HL-60 (cell line): ENCODE results near the gene ENKUR.

Experiments
- DNase-seq, 2 experiments: peaks; one replicate each; pipeline ENCODE4 v3.0.0-alpha.2; 2010 to 2020; ENCODE audit warnings: low read depth in 1 of 2, low spot score in 1 of 2
- H3K27ac ChIP-seq: fragments of 250-450 bp; sonication (Bioruptor Pico); replicated peaks from 2 replicates; pipeline ENCODE4 v1.5.1; 2020; ENCODE audit warnings: mild to moderate bottlenecking, moderate library complexity
- H3K27me3 ChIP-seq: fragments of 250-450 bp; sonication (Bioruptor Pico); 2 replicates; pipeline ENCODE4 v1.5.1; 2021; ENCODE audit warnings: mild to moderate bottlenecking, moderate library complexity; ENCODE audit not compliant: insufficient read depth, poor library complexity, severe bottlenecking
- H3K4me3 ChIP-seq: replicated peaks from 2 replicates; pipeline ENCODE4 v1.5.1; 2011; ENCODE audit warnings: mild to moderate bottlenecking, control low read depth, low read length; ENCODE audit not compliant: insufficient read depth
- GABPA ChIP-seq: IDR thresholded peaks from 2 replicates; pipeline ENCODE4 v1.6.1; 2012; ENCODE audit warnings: low read depth
- POLR2AphosphoS5 ChIP-seq: IDR thresholded peaks from 2 replicates; pipeline ENCODE4 v1.6.1; 2012; ENCODE audit warnings: low read depth
- REST ChIP-seq: IDR thresholded peaks from 2 replicates; pipeline ENCODE4 v1.6.1; 2012; ENCODE audit warnings: low read depth; ENCODE audit not compliant: insufficient replicate concordance
- SPI1 ChIP-seq: IDR thresholded peaks from 2 replicates; pipeline ENCODE4 v1.6.1; 2012; ENCODE audit warnings: low read depth, mild to moderate bottlenecking, borderline replicate concordance
- TF ChIP-seq, protein P1 (sequence below): IDR thresholded peaks from one replicate; pipeline ENCODE4 v1.5.1; 2011; ENCODE audit warnings: low read length, control low read depth, inconsistent platforms; ENCODE audit not compliant: insufficient read depth

Gene ENKUR

DNA sequence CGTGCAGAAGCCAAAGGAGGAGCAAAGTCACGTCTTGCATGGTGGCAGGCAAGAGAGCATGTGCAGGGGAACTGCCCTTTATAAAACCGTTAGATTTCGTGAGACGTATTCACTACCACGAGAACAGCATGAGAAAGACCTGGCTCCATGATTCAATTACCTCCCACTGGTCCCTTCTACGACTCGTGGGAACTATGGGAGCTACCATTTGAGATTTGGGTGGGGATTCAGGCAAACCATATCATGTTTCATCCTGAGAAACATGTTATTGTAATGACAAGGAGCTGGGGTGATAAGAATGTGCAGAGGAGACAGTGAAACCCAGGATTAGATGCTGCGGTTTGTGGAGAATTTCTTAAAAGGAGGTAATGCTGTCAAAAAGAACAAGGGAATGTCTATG is 34.4 kb upstream of the ENKUR start:
- TF ChIP-seq POLR2AphosphoS5 = no peak
- TF ChIP-seq SPI1 = no peak
- TF ChIP-seq, protein P1, sequence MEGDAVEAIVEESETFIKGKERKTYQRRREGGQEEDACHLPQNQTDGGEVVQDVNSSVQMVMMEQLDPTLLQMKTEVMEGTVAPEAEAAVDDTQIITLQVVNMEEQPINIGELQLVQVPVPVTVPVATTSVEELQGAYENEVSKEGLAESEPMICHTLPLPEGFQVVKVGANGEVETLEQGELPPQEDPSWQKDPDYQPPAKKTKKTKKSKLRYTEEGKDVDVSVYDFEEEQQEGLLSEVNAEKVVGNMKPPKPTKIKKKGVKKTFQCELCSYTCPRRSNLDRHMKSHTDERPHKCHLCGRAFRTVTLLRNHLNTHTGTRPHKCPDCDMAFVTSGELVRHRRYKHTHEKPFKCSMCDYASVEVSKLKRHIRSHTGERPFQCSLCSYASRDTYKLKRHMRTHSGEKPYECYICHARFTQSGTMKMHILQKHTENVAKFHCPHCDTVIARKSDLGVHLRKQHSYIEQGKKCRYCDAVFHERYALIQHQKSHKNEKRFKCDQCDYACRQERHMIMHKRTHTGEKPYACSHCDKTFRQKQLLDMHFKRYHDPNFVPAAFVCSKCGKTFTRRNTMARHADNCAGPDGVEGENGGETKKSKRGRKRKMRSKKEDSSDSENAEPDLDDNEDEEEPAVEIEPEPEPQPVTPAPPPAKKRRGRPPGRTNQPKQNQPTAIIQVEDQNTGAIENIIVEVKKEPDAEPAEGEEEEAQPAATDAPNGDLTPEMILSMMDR = no peak
- TF ChIP-seq GABPA = no peak
- TF ChIP-seq REST = no peak
- Histone ChIP-seq H3K27me3 (no peaks in the 10 kb centered on the region), H3K4me3 (no peak overlapping the region), H3K27ac (no peak overlapping the region)
- DNase-seq = no peak

- DNase-seq = no peak
- Histone ChIP-seq H3K27ac (no peak overlapping the region), H3K27me3 (no peaks in the 10 kb centered on the region), H3K4me3 (no peak overlapping the region)
- no peak for TF ChIP-seq POLR2AphosphoS5
- no peak for TF ChIP-seq SPI1
- TF ChIP-seq GABPA = no peak
- TF ChIP-seq REST = no peak
- TF ChIP-seq, protein P1 = no peak
Measured at GRCh38 chr10:25049966-25050365, 34.0 kb upstream of the ENKUR start.

- H3K27ac ChIP-seq = no peak overlapping the region
- DNase-seq = no peak
- TF ChIP-seq REST = no peak
Measured at GRCh38 chr10:25048450-25048849, 32.5 kb upstream of the ENKUR start.

More at GRCh38 chr10:25048450-25048849, 32.5 kb upstream of the ENKUR start:
- no peak overlapping the region for H3K4me3 ChIP-seq
- no peaks in the 10 kb centered on the region for H3K27me3 ChIP-seq
